Mesenchymal stem cell (in vitro differentiated cells and primary cell): ENCODE data around the gene GATB.

Experiments
- DNase-seq: peaks from one replicate; pipeline ENCODE4 v3.0.0-alpha.2; 2013
- H2AFZ ChIP-seq: one replicate; pipeline ENCODE4 v1.6.1; 2013; ENCODE audit warnings: low read depth, mild to moderate bottlenecking, control low read depth, inconsistent platforms, low read length, moderate library complexity
- H2AK5ac ChIP-seq: 2 replicates; pipeline ENCODE4 v1.6.1; 2013; ENCODE audit warnings: low read length, moderate library complexity, mild to moderate bottlenecking, inconsistent platforms; ENCODE audit not compliant: severe bottlenecking
- H2BK120ac ChIP-seq: one replicate; pipeline ENCODE4 v1.6.1; 2013; ENCODE audit warnings: low read depth, mild to moderate bottlenecking, inconsistent platforms, low read length, moderate library complexity
- H2BK12ac ChIP-seq, 2 experiments: one replicate each; pipeline ENCODE4 v1.6.1; 2013; ENCODE audit warnings: inconsistent platforms in 2 of 2, low read length in 2 of 2, mild to moderate bottlenecking in 2 of 2, moderate library complexity in 2 of 2, control low read depth in 1 of 2
- H2BK15ac ChIP-seq: one replicate; pipeline ENCODE4 v1.6.1; 2013; ENCODE audit warnings: mild to moderate bottlenecking, low read depth, inconsistent platforms; ENCODE audit not compliant: poor library complexity, severe bottlenecking
- H2BK5ac ChIP-seq: 2 replicates; pipeline ENCODE4 v1.6.1; 2013; ENCODE audit warnings: low read depth, mild to moderate bottlenecking, low read length, control low read depth, inconsistent platforms; ENCODE audit not compliant: poor library complexity, severe bottlenecking
- H3K14ac ChIP-seq, 2 experiments: one replicate each; pipeline ENCODE4 v1.6.1; 2013; ENCODE audit warnings: inconsistent platforms in 2 of 2, low read length in 2 of 2, control low read depth in 1 of 2, mild to moderate bottlenecking in 1 of 2, moderate library complexity in 1 of 2
- H3K18ac ChIP-seq, 2 experiments: one replicate each; pipeline ENCODE4 v1.6.1; 2013; ENCODE audit warnings: inconsistent platforms in 2 of 2, low read length in 2 of 2, control low read depth in 1 of 2, low read depth in 1 of 2, mild to moderate bottlenecking in 1 of 2
- H3K23ac ChIP-seq, 2 experiments: one replicate each; pipeline ENCODE4 v1.6.1; 2013; ENCODE audit warnings: inconsistent platforms in 2 of 2, low read length in 2 of 2, mild to moderate bottlenecking in 2 of 2, moderate library complexity in 2 of 2, control low read depth in 1 of 2
- H3K27ac ChIP-seq: 2 replicates; pipeline ENCODE4 v1.5.1; 2013; ENCODE audit warnings: mild to moderate bottlenecking, moderate library complexity, low read length, control low read depth, inconsistent platforms; ENCODE audit not compliant: poor library complexity, severe bottlenecking
- H3K27me3 ChIP-seq, 2 experiments: 2 replicates each; pipeline versions ENCODE4 v1.6.1 to v1.7.0; 2013; ENCODE audit warnings: low read length in 2 of 2, mild to moderate bottlenecking in 2 of 2, moderate library complexity in 2 of 2, control low read depth in 1 of 2, inconsistent platforms in 1 of 2; ENCODE audit not compliant: control insufficient read depth in 1 of 2, insufficient read depth in 1 of 2
- H3K36me3 ChIP-seq, 2 experiments: 2 replicates each; pipeline versions ENCODE4 v1.6.1 to v1.7.0; 2013; ENCODE audit warnings: low read length in 2 of 2, control low read depth in 1 of 2, inconsistent platforms in 1 of 2, low read depth in 1 of 2, mild to moderate bottlenecking in 1 of 2; ENCODE audit not compliant: insufficient read depth in 2 of 2, control insufficient read depth in 1 of 2
- H3K4ac ChIP-seq, 2 experiments: one replicate each; pipeline ENCODE4 v1.6.1; 2013; ENCODE audit warnings: inconsistent platforms in 2 of 2, low read length in 2 of 2, mild to moderate bottlenecking in 2 of 2, moderate library complexity in 2 of 2, control low read depth in 1 of 2, low read depth in 1 of 2
- H3K4me1 ChIP-seq: 2 replicates; pipeline ENCODE4 v1.6.1; 2013; ENCODE audit warnings: low read depth, low read length, control low read depth; ENCODE audit not compliant: control insufficient read depth, insufficient read depth
- H3K4me2 ChIP-seq: 2 replicates; pipeline ENCODE4 v1.6.1; 2013; ENCODE audit warnings: low read length, mild to moderate bottlenecking, inconsistent platforms; ENCODE audit not compliant: poor library complexity, severe bottlenecking
- H3K4me3 ChIP-seq, 2 experiments: 2 replicates each; pipeline versions ENCODE4 v1.5.1 to v1.7.0; 2013; ENCODE audit warnings: low read length in 2 of 2, mild to moderate bottlenecking in 2 of 2, control low read depth in 1 of 2, low read depth in 1 of 2; ENCODE audit not compliant: insufficient read depth in 1 of 2
- H3K79me1 ChIP-seq: replicated peaks from 2 replicates; pipeline ENCODE4 v1.6.1; 2013; ENCODE audit warnings: mild to moderate bottlenecking, control low read depth, low read length, inconsistent platforms; ENCODE audit not compliant: poor library complexity, severe bottlenecking
- H3K9ac ChIP-seq: 2 replicates; pipeline ENCODE4 v1.7.0; 2013; ENCODE audit warnings: mild to moderate bottlenecking, low read length, moderate library complexity
- H3K9me3 ChIP-seq: 2 replicates; pipeline ENCODE4 v1.7.0; 2013; ENCODE audit warnings: mild to moderate bottlenecking, low read length; ENCODE audit not compliant: control insufficient read depth
- H4K8ac ChIP-seq: one replicate; pipeline ENCODE4 v1.6.1; 2013; ENCODE audit warnings: inconsistent platforms, mild to moderate bottlenecking, low read length, moderate library complexity
- H4K91ac ChIP-seq: one replicate; pipeline ENCODE4 v1.6.1; 2013; ENCODE audit warnings: mild to moderate bottlenecking, low read length, inconsistent platforms
- WGBS: methylation state at CpG from one replicate; pipeline ENCODE4 v1.1.7; 2013; ENCODE audit warnings: mixed read lengths; 5-methylcytosine and 5-hydroxymethylcytosine counted together

GATB gene

GRCh38 chr4:151689211-151689991, 71.4 kb downstream of the GATB start:
- 93% methylated on average over 10 of the region's 10 CpGs for WGBS
- Histone ChIP-seq H3K9me3 (no peaks in the 10 kb centered on the region), H3K27ac (no peak overlapping the region), H2AK5ac (no peak overlapping the region), H3K79me1 (no peaks in the 10 kb centered on the region), H3K4me1 (peaks cover 9% of the 10 kb centered on the region), H2BK120ac (no peak overlapping the region), H3K4me2 (no peak overlapping the region), H2AFZ (no peak overlapping the region), H4K8ac (no peak overlapping the region), H3K23ac (no peak overlapping the region), H3K36me3 (peaks cover 4 to 19% of the 10 kb centered on the region in 2 experiments), H2BK12ac (no peak overlapping the region), H4K91ac (no peak overlapping the region), H3K4ac (no peak overlapping the region), H3K27me3 (no peaks in the 10 kb centered on the region), H2BK15ac (no peak overlapping the region), H3K9ac (peak overlapping the region; percentile 63), H2BK5ac (no peak overlapping the region), H3K4me3 (peak overlapping the region in 1 of 2 experiments; percentile 28), H3K18ac (no peak overlapping the region), H3K14ac (no peak overlapping the region)
- DNase-seq = no peak

GRCh38 chr4:151688785-151689043, 72.1 kb downstream of the GATB start:
- no peak for DNase-seq
- H3K4me2 ChIP-seq = no peak overlapping the region
- no peak overlapping the region for H3K14ac ChIP-seq
- H3K9me3 ChIP-seq = no peaks in the 10 kb centered on the region
- H2AK5ac ChIP-seq = peak overlapping the region; percentile 28
- H3K9ac ChIP-seq = peak overlapping the region; percentile 6
- no peak overlapping the region for H2BK15ac ChIP-seq
- H3K27ac ChIP-seq = no peak overlapping the region
- H3K4me1 ChIP-seq = peaks cover 9% of the 10 kb centered on the region
- H4K91ac ChIP-seq = no peak overlapping the region
- no peaks in the 10 kb centered on the region for H3K79me1 ChIP-seq
- no peak overlapping the region for H4K8ac ChIP-seq
- H3K27me3 ChIP-seq = no peaks in the 10 kb centered on the region
- no peak overlapping the region for H2BK12ac ChIP-seq
- no peak overlapping the region for H2BK5ac ChIP-seq
- no peak overlapping the region for H3K23ac ChIP-seq
- H3K4me3 ChIP-seq = no peak overlapping the region
- no peak overlapping the region for H3K4ac ChIP-seq
- no peak overlapping the region for H2BK120ac ChIP-seq
- peaks cover 4 to 19% of the 10 kb centered on the region in 2 experiments for H3K36me3 ChIP-seq
- H3K18ac ChIP-seq = no peak overlapping the region
- H2AFZ ChIP-seq = no peak overlapping the region

GRCh38 chr4:151688003-151688784, 72.6 kb downstream of the GATB start:
- Histone ChIP-seq H3K4me3 (no peak overlapping the region), H3K9me3 (no peaks in the 10 kb centered on the region), H2AK5ac (no peak overlapping the region), H2BK5ac (no peak overlapping the region), H4K8ac (no peak overlapping the region), H3K9ac (peak overlapping the region; percentile 5), H2AFZ (no peak overlapping the region), H2BK12ac (peak overlapping the region in 1 of 2 experiments; percentile 7), H3K27me3 (no peaks in the 10 kb centered on the region), H3K36me3 (peaks cover 4 to 21% of the 10 kb centered on the region in 2 experiments), H2BK15ac (no peak overlapping the region), H4K91ac (no peak overlapping the region), H2BK120ac (no peak overlapping the region), H3K18ac (peak overlapping the region in 1 of 2 experiments; percentile 30), H3K27ac (peak overlapping the region; percentile 28), H3K4me2 (no peak overlapping the region), H3K4me1 (peaks cover 9% of the 10 kb centered on the region), H3K79me1 (no peaks in the 10 kb centered on the region), H3K4ac (no peak overlapping the region), H3K23ac (no peak overlapping the region), H3K14ac (no peak overlapping the region)
- WGBS = 60% methylated on average over 14 of the region's 14 CpGs
- peak; percentile 37 for DNase-seq

DNA sequence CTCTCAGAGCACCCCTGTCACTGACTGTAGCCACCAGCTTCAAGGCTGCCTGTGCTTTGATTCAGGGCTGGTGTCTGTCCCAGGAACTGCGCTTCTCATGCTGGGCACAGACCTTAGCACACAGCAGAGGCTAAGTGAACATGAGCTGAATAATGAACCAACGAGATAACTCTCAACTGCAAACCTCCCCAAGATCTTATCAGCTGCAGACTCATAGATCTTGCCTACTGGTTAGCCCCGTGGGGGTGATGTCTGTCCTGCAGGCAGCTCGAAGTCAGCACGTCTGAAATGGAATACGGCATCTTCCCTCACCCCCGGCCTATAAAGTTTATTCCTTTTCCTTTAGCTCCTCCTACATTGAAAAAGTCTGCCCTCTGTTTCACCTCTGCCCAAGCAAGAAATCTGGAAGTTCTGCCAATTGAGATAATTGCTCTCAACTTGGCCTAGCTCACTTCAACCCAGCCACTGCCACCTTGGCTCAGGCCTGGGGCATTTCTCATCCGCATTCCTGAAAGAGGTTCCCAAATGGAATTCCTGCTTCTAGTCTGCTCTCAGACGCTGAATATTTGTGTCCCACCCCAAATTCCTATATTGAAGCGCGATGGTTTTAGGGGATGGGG, 73.7 kb downstream of the GATB start:
- Histone ChIP-seq H3K27ac (no peak overlapping the region), H4K91ac (no peak overlapping the region), H3K14ac (no peak overlapping the region), H3K9ac (no peak overlapping the region), H3K4me1 (peaks cover 9% of the 10 kb centered on the region), H3K79me1 (no peaks in the 10 kb centered on the region), H3K9me3 (no peaks in the 10 kb centered on the region), H3K27me3 (no peaks in the 10 kb centered on the region), H3K4me2 (no peak overlapping the region), H3K4ac (no peak overlapping the region), H3K18ac (no peak overlapping the region), H3K4me3 (no peak overlapping the region), H3K36me3 (peaks cover 9 to 13% of the 10 kb centered on the region in 2 experiments), H3K23ac (no peak overlapping the region), H4K8ac (no peak overlapping the region), H2BK12ac (no peak overlapping the region), H2BK120ac (no peak overlapping the region), H2AK5ac (no peak overlapping the region), H2AFZ (no peak overlapping the region), H2BK5ac (no peak overlapping the region), H2BK15ac (no peak overlapping the region)
- DNase-seq = no peak
- 84% methylated on average over 8 of the region's 11 CpGs for WGBS
